ENCODE results near the gene RETSAT. TPM values are rescaled to one million over a fixed set of nuclear protein-coding genes. Genes with fewer than 3 reads are reported as not detected.

The RETSAT gene
- total RNA-seq, 6 experiments from 2014 or later: 70.3 to 112 (median 105) TPM

- TF ChIP-seq POLR2A (IDR thresholded peaks at IDR 0.05): no peak
- no peak for TF ChIP-seq CTCF (IDR thresholded peaks at IDR 0.05)
- intact Hi-C loops (cut with DNase I): no loop called here
- no peak for DNase-seq
- Histone ChIP-seq H3K27ac (no peak overlapping the region), H3K4me3 (peak overlapping the region; percentile 73 to 91 (median 87)), H3K4me1 (peaks cover 0 to 16% (median 3%) of the 10 kb centered on the region in 4 donors), H3K27me3 (no peaks in the 10 kb centered on the region), H3K9me3 (no peaks in the 10 kb centered on the region), H3K36me3 (peaks cover 0 to 21% (median 3%) of the 10 kb centered on the region in 4 donors)
- 68% methylated on average over 3 of the region's 3 CpGs for WGBS (ENCODE audit: insufficient coverage, low coverage, low lambda C conversion rate, missing lambda C conversion rate)
- no peak for ATAC-seq
These were observed 1.2 kb upstream of the RETSAT start for GRCh38 chr2:85355521-85355920.

- no peaks in the 10 kb centered on the region for H3K27me3 ChIP-seq
- intact Hi-C loops (cut with DNase I): no loop called here
- WGBS (ENCODE audit: insufficient coverage, low coverage, low lambda C conversion rate, missing lambda C conversion rate): no CpG with 5 or more reads among the region's 10 CpGs
- TF ChIP-seq POLR2A (IDR thresholded peaks at IDR 0.05): no peak
- no peak for TF ChIP-seq CTCF (IDR thresholded peaks at IDR 0.05)
- peak overlapping the region; percentile 73 to 91 (median 87) for H3K4me3 ChIP-seq
- H3K4me1 ChIP-seq: peaks cover 0 to 16% (median 3%) of the 10 kb centered on the region in 4 donors
- ATAC-seq: no peak
- H3K27ac ChIP-seq: peak overlapping the region; percentile 78 to 82 (median 81)
- DNase-seq: no peak
- peaks cover 0 to 26% (median 6%) of the 10 kb centered on the region in 4 donors for H3K36me3 ChIP-seq
- no peaks in the 10 kb centered on the region for H3K9me3 ChIP-seq
These were observed 714 bp upstream of the RETSAT start for GRCh38 chr2:85355073-85355410.

GRCh38 chr2:85353876-85354285 lies 447 bp downstream of the RETSAT start:
- 6% methylated on average over 10 of the region's 16 CpGs for WGBS (ENCODE audit: insufficient coverage, low coverage, low lambda C conversion rate, missing lambda C conversion rate)

GRCh38 chr2:85347599-85347998 lies 6.7 kb downstream of the RETSAT start:
- ATAC-seq: no peak
- 88% methylated on average over 3 of the region's 3 CpGs for WGBS (ENCODE audit: insufficient coverage, low coverage, low lambda C conversion rate, missing lambda C conversion rate)
- TF ChIP-seq POLR2A (IDR thresholded peaks at IDR 0.05) (no peak), CTCF (IDR thresholded peaks at IDR 0.05) (no peak)
- H3K4me1 ChIP-seq: peaks cover 0 to 2% (median 0%) of the 10 kb centered on the region in 4 donors
- DNase-seq: no peak
- no peaks in the 10 kb centered on the region for H3K9me3 ChIP-seq
- H3K27me3 ChIP-seq: no peaks in the 10 kb centered on the region
- intact Hi-C loops (cut with DNase I): no loop called here
- no peak overlapping the region for H3K4me3 ChIP-seq
- no peak overlapping the region for H3K27ac ChIP-seq
- peaks cover 0 to 69% (median 26%) of the 10 kb centered on the region in 4 donors for H3K36me3 ChIP-seq

More at GRCh38 chr2:85353876-85354285, 447 bp downstream of the RETSAT start:
- ATAC-seq (peak; percentile 66 to 71 (median 70)), DNase-seq (peak; percentile 54 to 69 (median 67))
- no peaks in the 10 kb centered on the region for H3K27me3 ChIP-seq
- peak overlapping the region; percentile 81 to 89 (median 82) for H3K27ac ChIP-seq
- H3K36me3 ChIP-seq: peaks cover 0 to 38% (median 15%) of the 10 kb centered on the region in 4 donors
- intact Hi-C loops (cut with DNase I): no loop called here
- H3K9me3 ChIP-seq: no peaks in the 10 kb centered on the region
- TF ChIP-seq POLR2A (IDR thresholded peaks at IDR 0.05) (no peak), CTCF (IDR thresholded peaks at IDR 0.05) (no peak)
- H3K4me3 ChIP-seq: peak overlapping the region; percentile 73 to 91 (median 87)
- H3K4me1 ChIP-seq: peaks cover 0 to 16% (median 3%) of the 10 kb centered on the region in 4 donors

All from right lobe of liver (tissue), 6 donors.